GM15510 (cell line): ENCODE results near the gene TNFRSF8.

Experiments
- POLR2A ChIP-seq: IDR thresholded peaks from 3 replicates; pipeline ENCODE4 v1.6.1; 2011; ENCODE audit warnings: borderline replicate concordance; ENCODE audit not compliant: insufficient read length; ENCODE audit errors: extremely low read depth

Gene TNFRSF8

DNA sequence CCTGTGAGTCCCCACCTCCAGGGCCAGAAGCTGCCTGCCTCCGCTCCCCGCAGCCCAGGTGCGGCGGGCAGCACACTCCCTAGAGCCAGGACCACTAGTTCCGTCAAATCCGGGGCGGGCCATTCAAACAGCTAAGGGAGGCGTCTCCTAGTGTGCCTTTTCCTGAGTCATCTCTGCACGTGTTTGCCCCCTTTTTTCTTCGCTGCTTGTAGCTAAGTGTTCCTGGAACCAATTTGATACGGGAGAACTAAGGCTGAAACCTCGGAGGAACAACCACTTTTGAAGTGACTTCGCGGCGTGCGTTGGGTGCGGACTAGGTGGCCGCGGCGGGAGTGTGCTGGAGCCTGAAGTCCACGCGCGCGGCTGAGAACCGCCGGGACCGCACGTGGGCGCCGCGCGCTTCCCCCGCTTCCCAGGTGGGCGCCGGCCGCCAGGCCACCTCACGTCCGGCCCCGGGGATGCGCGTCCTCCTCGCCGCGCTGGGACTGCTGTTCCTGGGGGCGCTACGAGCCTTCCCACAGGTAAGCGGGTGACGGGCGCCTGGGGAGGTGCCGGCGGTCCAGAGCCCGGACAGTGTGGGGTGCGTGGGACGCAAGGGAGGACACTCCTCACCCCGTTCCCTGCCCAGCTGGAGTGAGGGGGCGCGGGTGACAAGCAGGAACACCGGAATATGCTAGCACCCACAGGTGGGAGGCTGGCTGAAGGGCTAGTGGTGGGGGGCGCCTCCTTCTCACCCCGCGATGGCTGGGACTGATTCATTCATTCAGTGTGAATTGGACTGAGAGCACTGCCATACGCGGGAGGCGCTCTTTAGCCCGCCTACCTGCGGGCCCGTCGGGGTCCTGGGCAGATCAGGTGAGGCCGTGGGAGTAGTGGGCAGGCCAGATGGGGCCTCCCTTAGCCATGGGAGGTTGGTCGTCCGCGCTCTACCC is at the start of gene TNFRSF8:
TNFRSF8 (plus strand) TSS at position 163 of the 932 bp plus-strand sequence; CDS start at position 459, 296 bp downstream.
- TF ChIP-seq POLR2A, result peak; percentile 42

DNA sequence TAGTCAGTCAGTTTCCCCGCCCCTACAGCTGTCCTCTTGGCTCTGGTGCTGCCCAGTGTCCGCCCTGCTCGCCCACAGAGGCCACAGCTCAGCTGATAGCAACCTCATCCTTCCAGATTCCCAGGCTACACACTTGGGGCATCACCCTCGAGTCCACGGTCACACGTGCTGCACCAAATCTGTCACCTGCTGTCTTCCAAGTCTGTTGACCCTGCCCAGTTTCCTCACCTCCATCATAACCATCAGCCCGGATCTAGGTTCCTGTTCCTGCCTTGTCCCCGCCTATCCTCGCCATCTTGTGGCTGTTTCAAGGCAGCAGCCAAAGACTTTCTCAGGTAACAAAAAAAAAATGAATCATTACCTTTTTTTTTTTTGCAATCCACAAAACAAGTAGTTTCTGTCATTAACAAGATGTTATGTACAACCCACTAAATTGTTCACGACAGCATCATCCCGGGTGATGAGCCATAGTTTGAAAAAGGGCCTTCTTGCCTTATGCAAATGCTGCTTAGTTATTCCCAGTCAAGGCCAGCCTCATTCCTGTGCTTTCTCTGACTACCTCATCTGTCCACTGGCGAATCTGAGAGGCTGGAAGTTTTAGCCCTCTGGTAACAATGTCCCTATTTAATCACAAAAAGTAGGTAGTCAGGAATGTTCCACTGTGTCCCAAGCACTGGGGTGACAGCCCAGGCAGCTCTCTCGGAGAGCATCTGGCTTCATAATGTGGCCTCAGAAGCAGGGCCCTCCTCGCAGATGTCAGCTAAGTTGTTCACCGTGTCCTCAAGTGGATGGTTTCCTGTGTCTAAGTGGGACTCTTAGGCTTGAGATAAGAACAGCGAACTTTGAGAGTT is 48.7 kb upstream of the TNFRSF8 start:
- TF ChIP-seq POLR2A, result no peak

DNA sequence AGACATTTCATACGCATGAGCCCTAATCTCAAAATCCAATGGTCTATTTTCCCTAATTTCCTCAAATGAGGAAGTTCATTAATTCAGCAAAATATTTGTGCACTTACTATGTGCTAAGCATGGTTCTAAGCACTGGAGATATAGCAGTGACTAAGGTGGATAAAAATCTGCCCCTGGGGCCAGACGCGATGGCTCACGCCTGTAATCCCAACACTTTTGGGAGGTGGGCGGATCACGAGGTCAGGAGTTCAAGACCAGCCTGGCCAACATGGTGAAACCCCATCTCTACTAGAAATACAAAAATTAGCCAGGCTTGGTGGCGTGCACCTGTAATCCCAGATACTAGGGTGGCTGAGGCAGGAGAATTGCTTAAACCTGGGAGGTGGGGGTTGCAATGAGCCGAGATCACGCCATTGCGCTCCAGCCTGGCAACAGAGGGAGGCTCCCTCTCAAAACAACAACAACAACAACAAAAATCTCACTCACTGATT is 48.1 kb upstream of the TNFRSF8 start:
- TF ChIP-seq POLR2A, result no peak

DNA sequence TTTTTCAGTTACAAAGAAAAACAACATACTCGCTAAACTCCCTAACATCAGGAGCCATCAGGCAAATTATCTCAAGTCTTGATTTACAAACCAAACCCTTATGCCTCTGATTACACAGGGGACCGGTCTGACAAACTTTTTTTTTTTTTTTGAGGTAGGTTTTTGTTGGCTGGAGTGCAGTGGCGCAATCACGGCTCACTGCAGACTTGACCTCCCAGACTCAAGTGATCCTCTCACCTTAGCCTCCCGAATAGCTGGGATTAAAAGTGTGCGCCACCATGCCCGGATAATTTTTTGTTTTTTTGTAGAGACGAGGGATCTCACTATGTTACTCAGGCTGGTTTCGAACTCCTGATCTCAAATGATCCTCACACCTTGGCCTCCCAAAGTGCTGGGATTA is 47.6 kb upstream of the TNFRSF8 start:
- no peak for TF ChIP-seq POLR2A

DNA sequence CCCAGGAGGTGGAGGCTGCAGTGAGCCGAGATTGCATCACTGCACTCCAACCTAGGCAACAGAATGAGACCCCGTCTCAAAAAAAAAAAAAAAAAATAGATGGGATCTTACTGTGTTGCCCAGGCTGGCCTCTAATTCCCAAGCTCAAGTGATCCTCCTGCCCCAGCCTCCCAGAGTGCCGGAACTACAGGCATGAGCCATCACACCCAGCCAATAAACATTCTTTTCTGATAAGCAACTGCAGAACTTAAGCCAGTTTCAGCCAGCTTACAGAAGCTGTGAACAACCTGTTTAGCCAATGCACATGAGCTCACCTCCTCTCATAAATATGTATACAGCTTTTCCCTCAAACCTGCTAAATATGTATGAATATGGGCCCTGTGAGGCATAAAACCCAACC is 46.9 kb upstream of the TNFRSF8 start:
- no peak for TF ChIP-seq POLR2A

DNA sequence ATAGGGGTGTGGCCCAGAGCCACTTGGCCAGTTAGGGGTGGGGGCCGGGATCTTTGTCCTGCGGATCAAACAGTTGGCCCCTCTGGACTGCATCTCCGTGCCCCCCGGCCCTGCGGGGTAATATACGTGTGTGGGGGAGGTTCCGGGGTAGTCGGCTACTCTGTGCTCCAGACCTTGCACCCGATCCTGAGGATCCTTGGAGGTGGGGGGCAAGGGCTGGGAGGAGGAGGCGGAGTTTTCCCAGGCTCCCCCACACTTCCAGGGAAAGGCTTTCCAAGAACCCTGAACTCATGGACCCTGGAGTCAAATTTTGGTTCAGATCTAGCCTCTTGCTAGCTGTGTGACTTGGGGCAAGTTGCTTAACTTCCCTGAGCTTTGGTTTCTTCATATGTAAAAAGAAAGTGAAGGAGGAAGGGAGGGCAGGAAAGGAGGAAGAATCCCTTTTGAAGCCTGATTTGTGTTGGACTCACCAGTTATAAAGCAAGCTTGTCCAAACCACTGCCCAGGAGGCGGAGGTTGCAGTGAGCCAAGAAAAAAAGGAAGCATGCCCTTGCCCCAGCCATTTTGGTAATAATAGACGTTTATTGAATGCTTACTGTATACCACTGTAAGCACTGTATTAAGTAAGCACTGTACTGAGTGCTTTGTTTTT is 43.1 kb upstream of the TNFRSF8 start:
- no peak for TF ChIP-seq POLR2A

DNA sequence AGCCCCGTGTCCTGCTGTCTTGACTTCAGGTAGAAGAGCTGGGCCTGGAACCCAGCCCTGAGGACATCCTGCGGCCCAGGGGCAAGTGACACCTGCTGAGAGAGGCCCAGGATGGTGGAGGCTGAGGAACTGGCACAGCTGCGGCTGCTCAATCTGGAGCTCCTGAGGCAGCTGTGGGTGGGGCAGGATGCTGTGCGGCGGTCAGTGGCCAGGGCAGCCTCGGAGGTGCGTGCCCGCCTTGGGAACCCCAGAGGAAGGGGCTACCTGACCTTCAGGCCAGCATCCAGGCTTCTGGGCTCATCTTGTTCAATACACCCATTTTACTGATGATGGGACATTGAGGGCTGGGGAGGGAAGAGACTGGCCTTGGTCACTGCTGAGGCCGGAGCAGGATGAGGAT is 41.5 kb upstream of the TNFRSF8 start:
- no peak for TF ChIP-seq POLR2A

DNA sequence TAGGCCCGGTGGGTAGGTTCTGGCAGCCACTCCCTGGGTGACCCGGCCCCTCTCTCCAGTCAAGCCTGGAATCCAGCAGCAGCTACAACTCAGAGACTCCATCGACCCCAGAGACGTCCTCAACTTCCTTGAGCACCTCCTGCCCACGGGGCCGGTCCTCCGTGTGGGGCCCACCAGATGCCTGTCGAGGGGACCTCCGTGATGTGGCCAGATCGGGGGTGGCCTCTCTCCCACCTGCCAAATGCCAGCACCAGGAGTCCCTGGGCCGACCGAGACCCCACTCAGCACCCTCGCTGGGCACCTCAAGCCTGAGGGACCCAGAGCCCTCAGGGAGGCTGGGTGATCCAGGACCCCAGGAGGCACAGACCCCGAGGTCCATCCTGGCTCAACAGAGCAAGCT is 41.1 kb upstream of the TNFRSF8 start:
- no peak for TF ChIP-seq POLR2A

DNA sequence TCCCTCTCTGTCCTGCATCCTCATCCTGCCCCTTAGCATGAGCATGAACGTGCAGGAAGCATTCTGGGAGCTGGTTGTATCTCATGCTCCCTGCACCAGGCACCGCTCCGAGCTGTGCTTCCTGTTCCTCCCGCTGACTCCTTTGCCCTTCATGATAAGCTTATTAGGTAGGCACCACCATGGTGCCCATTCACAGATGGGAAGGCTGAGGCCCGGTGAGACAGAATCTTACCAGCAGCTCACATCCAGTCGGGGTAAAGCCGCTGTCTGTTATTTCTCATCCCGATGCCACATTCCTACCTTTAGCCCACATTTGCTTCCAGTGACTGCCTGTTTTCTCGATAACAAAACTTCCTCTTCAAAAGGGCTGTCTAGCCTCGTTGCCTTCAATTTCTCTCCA is 36.5 kb upstream of the TNFRSF8 start:
- no peak for TF ChIP-seq POLR2A

DNA sequence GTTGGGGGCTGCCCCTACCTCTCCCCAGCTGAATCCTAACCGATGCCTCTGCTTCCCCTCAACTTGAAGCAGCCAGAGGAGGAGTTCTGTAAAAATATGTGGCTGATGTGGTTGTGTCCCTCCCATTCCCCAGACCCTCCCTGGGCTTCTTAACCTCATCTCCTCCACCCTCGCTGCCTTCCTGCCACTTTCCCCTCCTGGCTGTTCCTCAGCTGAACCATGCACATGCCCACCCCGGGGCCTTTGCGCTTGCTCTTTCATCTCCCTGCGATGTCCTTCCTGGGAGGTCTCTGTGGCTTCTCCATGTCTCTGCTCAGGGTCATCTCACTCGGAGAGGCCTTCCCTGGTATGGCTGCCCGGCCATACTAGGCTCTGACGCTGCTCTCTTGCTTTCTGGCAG is 34.9 kb upstream of the TNFRSF8 start:
- TF ChIP-seq POLR2A, result no peak

DNA sequence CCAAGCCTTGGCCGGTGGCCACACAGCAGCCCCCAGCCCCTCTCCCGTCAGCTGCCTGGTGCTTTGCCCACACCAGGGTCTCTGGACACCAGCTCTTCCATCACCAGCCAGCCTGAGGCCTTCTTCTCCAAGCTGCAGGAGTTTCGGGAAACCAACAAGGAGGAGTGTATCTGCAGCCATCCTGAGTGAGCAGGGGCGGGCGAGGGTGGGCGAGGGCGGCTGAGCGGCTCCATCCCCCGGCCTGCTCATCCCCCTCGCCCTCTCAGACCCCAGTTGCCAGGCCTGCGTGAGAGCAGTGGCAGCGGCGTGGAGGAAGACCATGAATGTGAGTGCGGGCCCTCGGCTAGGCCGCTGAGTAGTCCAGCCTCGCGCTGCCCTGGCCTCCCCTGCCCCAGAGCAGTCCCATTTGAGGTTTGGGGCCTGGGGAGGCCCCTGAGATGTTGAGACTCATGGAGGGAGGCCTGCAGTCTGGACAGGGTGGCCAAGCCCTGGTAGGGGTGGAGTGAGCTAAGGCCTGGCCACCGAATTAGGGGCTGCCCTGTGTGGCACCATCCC is 34.1 kb upstream of the TNFRSF8 start:
- TF ChIP-seq POLR2A, result no peak

DNA sequence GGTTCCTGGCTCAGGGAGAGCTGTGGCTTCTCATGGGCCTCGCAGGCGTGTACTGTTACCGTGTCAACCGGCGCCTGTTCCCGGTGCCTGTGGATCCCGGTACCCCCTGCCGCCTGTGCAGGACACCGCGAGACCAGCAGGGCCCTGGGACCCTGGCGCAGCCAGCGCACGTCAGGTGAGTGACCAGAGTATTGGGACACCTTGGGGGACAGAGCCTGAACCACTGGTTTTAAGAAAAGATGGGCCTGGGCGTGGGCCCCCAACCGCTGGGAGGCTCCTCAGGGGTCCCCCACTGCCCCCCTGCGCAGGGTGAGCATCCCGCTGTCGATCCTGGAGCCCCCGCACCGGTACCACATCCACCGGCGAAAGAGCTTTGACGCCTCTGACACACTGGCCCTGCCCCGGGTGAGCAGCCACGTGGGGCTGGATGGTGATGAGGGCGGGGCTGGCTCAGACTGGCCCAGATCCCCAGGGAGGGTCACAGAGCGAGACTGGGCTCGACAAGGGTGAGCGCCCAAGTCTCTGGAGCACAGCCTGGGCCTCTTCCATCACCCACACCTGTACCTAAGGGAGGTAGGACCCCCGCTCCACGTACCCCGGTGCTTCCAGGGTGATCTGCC is 33.3 kb upstream of the TNFRSF8 start:
- no peak for TF ChIP-seq POLR2A

DNA sequence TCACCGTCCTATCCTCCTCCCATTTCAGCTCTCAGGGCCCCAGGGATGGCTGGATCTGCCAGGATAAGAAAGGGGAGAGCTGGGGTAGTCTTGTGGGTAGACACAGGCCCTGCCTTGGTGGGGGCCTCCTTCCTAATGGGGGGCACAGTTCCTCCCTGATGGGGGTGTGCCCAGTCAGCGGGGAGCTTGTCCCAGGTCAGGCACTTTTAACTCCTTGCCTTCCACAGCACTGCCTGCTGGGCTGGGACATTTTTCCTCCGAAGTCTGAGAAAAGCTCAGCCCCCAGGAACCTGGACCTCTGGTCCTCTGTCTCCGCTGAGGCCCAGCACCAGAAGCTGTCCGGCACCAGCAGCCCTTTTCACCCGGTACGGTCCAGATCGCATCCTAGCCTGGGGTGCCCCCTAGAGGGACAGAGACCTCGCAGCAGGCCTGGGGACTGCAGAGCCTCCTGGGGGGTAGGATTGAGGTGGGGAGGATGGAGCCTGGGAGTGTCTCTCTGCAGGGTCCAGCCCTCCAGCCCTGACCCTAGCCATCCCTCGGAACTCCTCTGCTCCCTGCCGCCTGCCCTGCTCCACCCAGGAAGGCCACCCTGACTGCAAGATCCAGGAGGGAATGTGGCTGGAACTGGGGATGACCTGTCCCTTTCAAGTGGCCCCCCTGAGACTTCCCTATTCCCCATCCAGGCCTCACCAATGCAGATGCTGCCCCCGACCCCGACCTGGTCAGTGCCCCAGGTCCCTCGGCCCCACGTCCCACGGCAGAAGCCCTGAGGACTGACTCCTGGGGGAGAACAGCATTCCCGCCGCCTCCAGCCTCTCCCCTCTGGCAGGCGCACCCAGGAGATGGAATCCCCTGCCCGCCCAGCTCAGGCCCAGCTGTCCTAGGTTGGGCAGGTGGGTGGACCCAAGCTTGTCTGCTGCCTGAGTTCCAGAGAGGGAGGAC is 31.8 kb upstream of the TNFRSF8 start:
- no peak for TF ChIP-seq POLR2A
